Mesothelial cell of epicardium (in vitro differentiated cells): ENCODE data around the gene GNAZ. TPM values are rescaled to one million over a fixed set of nuclear protein-coding genes. Genes with fewer than 3 reads are reported as not detected.

Source experiments
- DNase-seq, 2 experiments: peaks; one replicate each; pipeline ENCODE4 v3.0.0; 2021; ENCODE audit warnings: low spot score in 2 of 2; ENCODE audit not compliant: unreplicated experiment in 2 of 2
- H3K27ac Mint-ChIP-seq: 2 replicates; pipeline ENCODE4 v1.8.0; 2021; ENCODE audit warnings: mixed read lengths
- H3K27me3 Mint-ChIP-seq: 2 replicates; pipeline ENCODE4 v1.8.0; 2021; ENCODE audit warnings: low read depth, mixed read lengths
- H3K36me3 Mint-ChIP-seq: 2 replicates; pipeline ENCODE4 v1.8.0; 2021; ENCODE audit warnings: mixed read lengths
- H3K4me1 Mint-ChIP-seq: 2 replicates; pipeline ENCODE4 v1.8.0; 2021; ENCODE audit warnings: mixed read lengths
- H3K4me3 Mint-ChIP-seq: 2 replicates; pipeline ENCODE4 v1.8.0; 2021; ENCODE audit warnings: mild to moderate bottlenecking, moderate library complexity, mixed read lengths
- H3K9me3 Mint-ChIP-seq: 2 replicates; pipeline ENCODE4 v1.8.0; 2021; ENCODE audit warnings: mixed read lengths
- CTCF ChIP-seq: fragments of 200-600 bp; sonication (generic); IDR thresholded peaks from one replicate; pipeline ENCODE4 v1.5.0; 2021; ENCODE audit warnings: antibody characterized with exemption; ENCODE audit not compliant: unreplicated experiment
- total RNA-seq: library from RNA; stranded (reverse); gene quantifications from 3 replicates; pipeline ENCODE4 v1.2.1, GENCODE V29; 2021

GNAZ gene
- total RNA-seq, 1 donor from 2014 or later: 6.5 TPM

- no peak for TF ChIP-seq CTCF
- DNase-seq: no peak
- Mint-ChIP-seq H3K4me1 (no peaks in the 10 kb centered on the region), H3K36me3 (no peaks in the 10 kb centered on the region), H3K27ac (no peak overlapping the region), H3K9me3 (no peaks in the 10 kb centered on the region), H3K4me3 (no peak overlapping the region), H3K27me3 (no peaks in the 10 kb centered on the region)
These were observed 29.1 kb downstream of the GNAZ start for GRCh38 chr22:23099531-23099804.

- DNase-seq: no peak
- no peak for TF ChIP-seq CTCF
- Mint-ChIP-seq H3K4me1 (no peaks in the 10 kb centered on the region), H3K4me3 (no peak overlapping the region), H3K36me3 (no peaks in the 10 kb centered on the region), H3K27ac (no peak overlapping the region), H3K9me3 (no peaks in the 10 kb centered on the region), H3K27me3 (no peaks in the 10 kb centered on the region)
These were observed 29.9 kb downstream of the GNAZ start for GRCh38 chr22:23100124-23100801.

- no peaks in the 10 kb centered on the region for H3K9me3 Mint-ChIP-seq
- no peaks in the 10 kb centered on the region for H3K36me3 Mint-ChIP-seq
- H3K4me3 Mint-ChIP-seq: no peak overlapping the region
- TF ChIP-seq CTCF: no peak
- no peaks in the 10 kb centered on the region for H3K27me3 Mint-ChIP-seq
- H3K4me1 Mint-ChIP-seq: no peaks in the 10 kb centered on the region
- DNase-seq: no peak
- no peak overlapping the region for H3K27ac Mint-ChIP-seq
These were observed 31.2 kb downstream of the GNAZ start for GRCh38 chr22:23101524-23101923.

GRCh38 chr22:23102002-23102655 is 31.8 kb downstream of the GNAZ start:
- no peaks in the 10 kb centered on the region for H3K36me3 Mint-ChIP-seq
- H3K4me1 Mint-ChIP-seq: no peaks in the 10 kb centered on the region
- TF ChIP-seq CTCF: no peak
- DNase-seq: no peak
- no peak overlapping the region for H3K4me3 Mint-ChIP-seq
- no peaks in the 10 kb centered on the region for H3K9me3 Mint-ChIP-seq
- no peak overlapping the region for H3K27ac Mint-ChIP-seq
- H3K27me3 Mint-ChIP-seq: no peaks in the 10 kb centered on the region

- no peaks in the 10 kb centered on the region for H3K27me3 Mint-ChIP-seq
- no peaks in the 10 kb centered on the region for H3K36me3 Mint-ChIP-seq
- DNase-seq: no peak
- no peaks in the 10 kb centered on the region for H3K9me3 Mint-ChIP-seq
- no peaks in the 10 kb centered on the region for H3K4me1 Mint-ChIP-seq
- H3K27ac Mint-ChIP-seq: no peak overlapping the region
- no peak for TF ChIP-seq CTCF
- H3K4me3 Mint-ChIP-seq: no peak overlapping the region
These were observed 32.5 kb downstream of the GNAZ start for GRCh38 chr22:23102776-23103175.
